ENCODE measurements around the gene ZDHHC21.
"Not testable (repeated sequence)": the region's sequence is repeated elsewhere in the genome, so short reads cannot be mapped to it uniquely, and the experiment has no call there.

DNA sequence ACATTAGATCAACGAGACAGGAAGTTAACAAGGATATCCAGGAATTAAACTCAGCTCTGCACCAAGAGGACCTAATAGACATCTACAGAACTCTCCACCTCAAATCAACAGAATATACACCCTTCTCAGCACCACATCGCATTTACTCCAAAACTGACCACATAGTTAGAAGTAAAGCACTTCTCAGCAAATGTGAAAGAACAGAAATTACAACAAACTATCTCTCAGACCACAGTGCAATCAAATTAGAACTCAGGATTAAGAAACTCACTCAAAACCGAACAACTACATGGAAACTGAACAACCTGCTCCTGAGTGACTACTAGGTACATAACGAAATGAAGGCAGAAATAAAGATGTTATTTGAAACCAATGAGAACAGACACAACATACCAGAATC, 10.6 kb downstream of the ZDHHC21 start:
- TF ChIP-seq, protein P1, sequence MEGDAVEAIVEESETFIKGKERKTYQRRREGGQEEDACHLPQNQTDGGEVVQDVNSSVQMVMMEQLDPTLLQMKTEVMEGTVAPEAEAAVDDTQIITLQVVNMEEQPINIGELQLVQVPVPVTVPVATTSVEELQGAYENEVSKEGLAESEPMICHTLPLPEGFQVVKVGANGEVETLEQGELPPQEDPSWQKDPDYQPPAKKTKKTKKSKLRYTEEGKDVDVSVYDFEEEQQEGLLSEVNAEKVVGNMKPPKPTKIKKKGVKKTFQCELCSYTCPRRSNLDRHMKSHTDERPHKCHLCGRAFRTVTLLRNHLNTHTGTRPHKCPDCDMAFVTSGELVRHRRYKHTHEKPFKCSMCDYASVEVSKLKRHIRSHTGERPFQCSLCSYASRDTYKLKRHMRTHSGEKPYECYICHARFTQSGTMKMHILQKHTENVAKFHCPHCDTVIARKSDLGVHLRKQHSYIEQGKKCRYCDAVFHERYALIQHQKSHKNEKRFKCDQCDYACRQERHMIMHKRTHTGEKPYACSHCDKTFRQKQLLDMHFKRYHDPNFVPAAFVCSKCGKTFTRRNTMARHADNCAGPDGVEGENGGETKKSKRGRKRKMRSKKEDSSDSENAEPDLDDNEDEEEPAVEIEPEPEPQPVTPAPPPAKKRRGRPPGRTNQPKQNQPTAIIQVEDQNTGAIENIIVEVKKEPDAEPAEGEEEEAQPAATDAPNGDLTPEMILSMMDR (IDR thresholded peaks at IDR 0.05): not testable (repeated sequence)
- not testable (repeated sequence) for TF ChIP-seq TCF7L2 (IDR thresholded peaks at IDR 0.05; ENCODE audit: low read depth, low read length)

Data from Panc1 (cell line).